Measurements from ENCODE around the gene SLC16A2. TPM values are rescaled to one million over a fixed set of nuclear protein-coding genes. Genes with fewer than 3 reads are reported as not detected.

SLC16A2 gene
- total and polyA plus RNA-seq, 7 donors = 0.23 to 10.5 (median 5.3) TPM

- 88 to 92% methylated on average over 1 of the region's 1 CpG for WGBS, 2 donors
- H3K27ac ChIP-seq = no peak overlapping the region
- no peaks in the 10 kb centered on the region for H3K4me1 ChIP-seq
- DNase-seq = no peak
- no peaks in the 10 kb centered on the region for H3K9me3 ChIP-seq
- H3K27me3 ChIP-seq = no peaks in the 10 kb centered on the region
- H3K4me3 ChIP-seq = no peak overlapping the region
- no peak for TF ChIP-seq POLR2AphosphoS5 (IDR thresholded peaks at IDR 0.05)
- no peak for TF ChIP-seq CTCF (IDR thresholded peaks at IDR 0.05)
- no peak for TF ChIP-seq EP300 (IDR thresholded peaks at IDR 0.05)
- no peak for TF ChIP-seq POLR2A (IDR thresholded peaks at IDR 0.05)
- H3K36me3 ChIP-seq = no peaks in the 10 kb centered on the region
- intact Hi-C loops (cut with DNase I) = no loop called here
Observed at GRCh38 chrX:74434336-74434735, 13.0 kb downstream of the SLC16A2 start.

- H3K27me3 ChIP-seq = no peaks in the 10 kb centered on the region
- no peak for TF ChIP-seq CTCF (IDR thresholded peaks at IDR 0.05)
- no peak for TF ChIP-seq POLR2AphosphoS5 (IDR thresholded peaks at IDR 0.05)
- TF ChIP-seq EP300 (IDR thresholded peaks at IDR 0.05) = no peak
- no peak for TF ChIP-seq POLR2A (IDR thresholded peaks at IDR 0.05)
- no peak for DNase-seq
- no peaks in the 10 kb centered on the region for H3K4me1 ChIP-seq
- no peaks in the 10 kb centered on the region for H3K36me3 ChIP-seq
- H3K27ac ChIP-seq = no peak overlapping the region
- no peak overlapping the region for H3K4me3 ChIP-seq
- WGBS, 2 donors = 37 to 73% methylated on average over 2 of the region's 2 CpGs
- intact Hi-C loops (cut with DNase I) = no loop called here
- H3K9me3 ChIP-seq = no peaks in the 10 kb centered on the region
Observed at GRCh38 chrX:74437530-74437929, 16.2 kb downstream of the SLC16A2 start.

- intact Hi-C loops (cut with DNase I) = no loop called here
- H3K4me1 ChIP-seq = no peaks in the 10 kb centered on the region
- H3K9me3 ChIP-seq = no peaks in the 10 kb centered on the region
- no peak overlapping the region for H3K4me3 ChIP-seq
- no peaks in the 10 kb centered on the region for H3K36me3 ChIP-seq
- no peaks in the 10 kb centered on the region for H3K27me3 ChIP-seq
- no peak for DNase-seq
- TF ChIP-seq POLR2A (IDR thresholded peaks at IDR 0.05) (no peak), POLR2AphosphoS5 (IDR thresholded peaks at IDR 0.05) (no peak)
- 72 to 78% methylated on average over 3 of the region's 3 CpGs for WGBS, 2 donors
- H3K27ac ChIP-seq = no peak overlapping the region
Observed at GRCh38 chrX:74438764-74439163, 17.5 kb downstream of the SLC16A2 start.

GRCh38 chrX:74445099-74445498 is 23.8 kb downstream of the SLC16A2 start:
- TF ChIP-seq POLR2AphosphoS5 (IDR thresholded peaks at IDR 0.05) (no peak), CTCF (IDR thresholded peaks at IDR 0.05) (no peak), POLR2A (IDR thresholded peaks at IDR 0.05) (no peak), EP300 (IDR thresholded peaks at IDR 0.05) (no peak)
- Histone ChIP-seq H3K36me3 (no peaks in the 10 kb centered on the region), H3K4me1 (no peaks in the 10 kb centered on the region), H3K4me3 (no peak overlapping the region), H3K27me3 (no peaks in the 10 kb centered on the region), H3K27ac (no peak overlapping the region), H3K9me3 (no peaks in the 10 kb centered on the region)
- 82 to 84% methylated on average over 6 of the region's 6 CpGs for WGBS, 2 donors
- no peak for DNase-seq
- intact Hi-C loops (cut with DNase I) = no loop called here

GRCh38 chrX:74446876-74447275 is 25.6 kb downstream of the SLC16A2 start:
- H3K36me3 ChIP-seq = no peaks in the 10 kb centered on the region
- TF ChIP-seq POLR2A (IDR thresholded peaks at IDR 0.05) = no peak
- TF ChIP-seq POLR2AphosphoS5 (IDR thresholded peaks at IDR 0.05) = no peak
- H3K4me3 ChIP-seq = no peak overlapping the region
- intact Hi-C loops (cut with DNase I) = no loop called here
- no peak for DNase-seq
- no peaks in the 10 kb centered on the region for H3K4me1 ChIP-seq
- no peak overlapping the region for H3K27ac ChIP-seq
- 94 to 97% methylated on average over 1 of the region's 1 CpG for WGBS, 2 donors
- H3K27me3 ChIP-seq = no peaks in the 10 kb centered on the region
- H3K9me3 ChIP-seq = no peaks in the 10 kb centered on the region

GRCh38 chrX:74448669-74449068 is 27.4 kb downstream of the SLC16A2 start:
- H3K4me1 ChIP-seq = no peaks in the 10 kb centered on the region
- no peak overlapping the region for H3K27ac ChIP-seq
- no peaks in the 10 kb centered on the region for H3K9me3 ChIP-seq
- DNase-seq = no peak
- no peak overlapping the region for H3K4me3 ChIP-seq
- no peaks in the 10 kb centered on the region for H3K36me3 ChIP-seq
- 93 to 96% methylated on average over 5 of the region's 5 CpGs for WGBS, 2 donors
- H3K27me3 ChIP-seq = no peaks in the 10 kb centered on the region
- intact Hi-C loops (cut with DNase I) = no loop called here
- TF ChIP-seq CTCF (IDR thresholded peaks at IDR 0.05) = no peak
- TF ChIP-seq EP300 (IDR thresholded peaks at IDR 0.05) = no peak
- TF ChIP-seq POLR2AphosphoS5 (IDR thresholded peaks at IDR 0.05) = no peak
- TF ChIP-seq POLR2A (IDR thresholded peaks at IDR 0.05) = no peak
